GM10248 (cell line): ENCODE measurements around the gene ZFYVE9.
"Not testable (repeated sequence)": the region's sequence is repeated elsewhere in the genome, so short reads cannot be mapped to it uniquely, and the experiment has no call there.

Experiments used
- CTCF ChIA-PET: fragments of 300-600 bp; sonication (Branson Sonifier 250); formaldehyde crosslinking; extraction: SDS; loops from one replicate; lab custom pipeline; 2021; ENCODE audit warnings: antibody characterized with exemption; lab: Yijun Ruan, JAX
- POLR2A ChIA-PET: fragments of 350-650 bp; sonication (Branson Sonifier 250); formaldehyde crosslinking; extraction: SDS; loops from one replicate; lab custom pipeline; 2020; ENCODE audit warnings: antibody characterized with exemption; lab: Yijun Ruan, JAX
- DNase-seq: peaks from one replicate; pipeline ENCODE4 v3.0.0; 2012; ENCODE audit errors: extremely low spot score
- CTCF ChIP-seq: IDR thresholded peaks from 2 replicates; pipeline ENCODE4 v1.5.1; 2012; ENCODE audit warnings: mild to moderate bottlenecking, low read depth; ENCODE audit errors: extremely low read depth, missing control alignments, control extremely low read depth

Gene ZFYVE9

GRCh38 chr1:52195161-52195560 lies 53.3 kb downstream of the ZFYVE9 start:
- ChIA-PET CTCF (no interaction called here), POLR2A (no interaction called here)
- TF ChIP-seq CTCF, result no peak
- DNase-seq, result no peak

- DNase-seq, result no peak
- ChIA-PET POLR2A (no interaction called here), CTCF (no interaction called here)
- no peak for TF ChIP-seq CTCF
Measured at GRCh38 chr1:52203935-52204625, 62.2 kb downstream of the ZFYVE9 start.

GRCh38 chr1:52204696-52205095 lies 62.8 kb downstream of the ZFYVE9 start:
- DNase-seq, result peak; percentile 18
- no peak for TF ChIP-seq CTCF
- CTCF ChIA-PET, result interaction anchor here (0.6 kb wide), 1 partner anchor 412 kb away, joined by 3 read pairs; no protein-coding TSS in a partner anchor
- POLR2A ChIA-PET, result no interaction called here

- POLR2A ChIA-PET, DNase-seq, CTCF ChIA-PET: not testable (repeated sequence)
Measured at GRCh38 chr1:52206686-52207085, 64.8 kb downstream of the ZFYVE9 start.

- TF ChIP-seq CTCF, result no peak
- no peak for DNase-seq
- POLR2A ChIA-PET, result no interaction called here
- CTCF ChIA-PET, result no interaction called here
Measured at GRCh38 chr1:52209429-52209828, 67.5 kb downstream of the ZFYVE9 start.

- ChIA-PET CTCF (no interaction called here), POLR2A (no interaction called here)
- no peak for TF ChIP-seq CTCF
- DNase-seq, result no peak
Measured at GRCh38 chr1:52210044-52210443, 68.2 kb downstream of the ZFYVE9 start.

GRCh38 chr1:52216907-52217458 lies 75.1 kb downstream of the ZFYVE9 start:
- TF ChIP-seq CTCF, result no peak
- ChIA-PET POLR2A (no interaction called here), CTCF (no interaction called here)
- no peak for DNase-seq
